Endothelial cell of umbilical vein (primary cell): ENCODE data around the gene TMEM174. TPM values are rescaled to one million over a fixed set of nuclear protein-coding genes. Genes with fewer than 3 reads are reported as not detected.

ENCODE experiments used
- BruUV-seq: library from RNA; stranded (reverse); fragments of 400-500 nt; replicated peaks from 2 replicates; lab custom pipeline; 2021; lab: Mats Ljungman, UMichigan
- CTCF ChIA-PET: fragments of 300-600, 350-600 bp; sonication (Branson Sonifier 250); formaldehyde crosslinking; loops from one replicate; lab custom pipeline; 2021; ENCODE audit warnings: antibody characterized with exemption, inconsistent platforms; lab: Charles Lee
- POLR2A ChIA-PET: fragments of 300-600, 350-600 bp; sonication (Branson Sonifier 250); formaldehyde crosslinking; loops from one replicate; lab custom pipeline; 2021; ENCODE audit warnings: antibody characterized with exemption, inconsistent platforms; lab: Charles Lee
- DNase-seq: peaks from one replicate; pipeline ENCODE4 v3.0.0-alpha.2; 2011; ENCODE audit warnings: low read depth, low spot score
- FAIRE-seq: peaks from 2 replicates; lab custom pipeline; 2011; peaks lifted over from hg19 to GRCh38; lab: Jason Lieb, UNC
- H2AFZ ChIP-seq: 2 replicates; pipeline ENCODE4 v1.6.0; 2012; ENCODE audit warnings: low read depth, low read length, control low read depth, inconsistent platforms
- H3K27ac ChIP-seq: 2 replicates; pipeline ENCODE4 v1.5.1; 2011; ENCODE audit warnings: low read depth, mild to moderate bottlenecking, control low read depth, low read length, moderate library complexity; ENCODE audit not compliant: insufficient read depth
- H3K27me3 ChIP-seq, 2 experiments: 2 replicates each; pipeline versions ENCODE4 v1.6.0 to v1.6.1; 2011; ENCODE audit warnings: low read length in 2 of 2, mixed read lengths in 1 of 2; ENCODE audit not compliant: control insufficient read depth in 2 of 2, insufficient read depth in 2 of 2
- H3K36me3 ChIP-seq, 2 experiments: 2 replicates in 1 of 2; 3 replicates in 1 of 2; pipeline ENCODE4 v1.5.1; 2011; ENCODE audit warnings: low read length in 2 of 2, mild to moderate bottlenecking in 1 of 2, moderate library complexity in 1 of 2; ENCODE audit not compliant: control insufficient read depth in 2 of 2, insufficient read depth in 2 of 2; ENCODE audit errors: extremely low read depth in 1 of 2
- H3K4me1 ChIP-seq: 3 replicates; pipeline ENCODE4 v1.5.1; 2011; ENCODE audit warnings: mild to moderate bottlenecking, low read length; ENCODE audit not compliant: control insufficient read depth, insufficient read depth; ENCODE audit errors: extremely low read depth
- H3K4me2 ChIP-seq: 2 replicates; pipeline ENCODE4 v1.6.1; 2011; ENCODE audit warnings: low read length, control low read depth, mixed read lengths; ENCODE audit not compliant: insufficient read depth
- H3K4me3 ChIP-seq, 3 experiments: fragments of 200-600 bp in 1 of 3; sonication (generic), shearing (Covaris generic) in 1 of 3; replicated peaks in 1 of 3; 2 replicates each; pipeline ENCODE4 v1.5.1; 2011 to 2016; ENCODE audit warnings: control low read depth in 3 of 3, low read length in 3 of 3, mild to moderate bottlenecking in 2 of 3, inconsistent platforms in 1 of 3, low read depth in 1 of 3, moderate library complexity in 1 of 3; ENCODE audit not compliant: insufficient read depth in 1 of 3
- H3K79me2 ChIP-seq: 2 replicates; pipeline ENCODE4 v1.6.0; 2012; ENCODE audit warnings: low read length, inconsistent platforms; ENCODE audit not compliant: control insufficient read depth, insufficient read depth
- H3K9ac ChIP-seq: replicated peaks from 2 replicates; pipeline ENCODE3; 2011; ENCODE audit warnings: low read length, control low read depth; ENCODE audit not compliant: insufficient read depth; ENCODE audit errors: extremely low read depth
- H3K9me1 ChIP-seq: replicated peaks from 3 replicates; pipeline ENCODE4 v1.6.0; 2011; ENCODE audit warnings: mild to moderate bottlenecking, low read length; ENCODE audit not compliant: control insufficient read depth, insufficient read depth; ENCODE audit errors: extremely low read depth
- H3K9me3 ChIP-seq: replicated peaks from 2 replicates; pipeline ENCODE4 v1.5.1; 2012; ENCODE audit warnings: low read length, inconsistent platforms; ENCODE audit not compliant: control insufficient read depth, insufficient read depth
- H4K20me1 ChIP-seq: replicated peaks from 2 replicates; pipeline ENCODE3; 2011; ENCODE audit warnings: mild to moderate bottlenecking, low read length; ENCODE audit not compliant: control insufficient read depth, insufficient read depth; ENCODE audit errors: extremely low read depth
- EZH2 ChIP-seq: IDR thresholded peaks from 2 replicates; pipeline ENCODE4 v1.6.1; 2012; ENCODE audit warnings: borderline replicate concordance, low read depth, mild to moderate bottlenecking, moderate library complexity, low read length, inconsistent platforms; ENCODE audit not compliant: severe bottlenecking
- FOS ChIP-seq: IDR thresholded peaks from 2 replicates; pipeline ENCODE4 v1.6.1; 2011; ENCODE audit warnings: mild to moderate bottlenecking, low read length, moderate library complexity, borderline replicate concordance; ENCODE audit not compliant: insufficient read depth
- GATA2 ChIP-seq: IDR thresholded peaks from 2 replicates; pipeline ENCODE4 v1.7.0; 2011; ENCODE audit warnings: low read depth, mild to moderate bottlenecking, moderate library complexity, mixed read lengths, low read length; ENCODE audit not compliant: insufficient read length, insufficient read depth
- JUN ChIP-seq: IDR thresholded peaks from 2 replicates; pipeline ENCODE4 v1.6.1; 2011; ENCODE audit warnings: borderline replicate concordance, low read depth; ENCODE audit not compliant: insufficient read length, insufficient read depth
- MYC ChIP-seq: IDR thresholded peaks from one replicate; pipeline ENCODE4 v1.6.1; 2011; ENCODE audit warnings: mild to moderate bottlenecking, low read depth, low read length
- POLR2A ChIP-seq: IDR thresholded peaks from 2 replicates; pipeline ENCODE4 v1.6.1; 2012; ENCODE audit warnings: low read depth, mild to moderate bottlenecking, control low read depth, low read length
- POLR2AphosphoS5 ChIP-seq: IDR thresholded peaks from 2 replicates; pipeline ENCODE4 v1.6.1; 2012; ENCODE audit warnings: low read depth, mild to moderate bottlenecking, control low read depth, low read length, moderate library complexity; ENCODE audit not compliant: insufficient read depth
- dilution Hi-C: fragments of 300-500 bp; cut with MboI; formaldehyde crosslinking; loops from one replicate; pipeline ENCODE4 v1.15.0; 2019; ENCODE audit warnings: low sequenced_read_pairs; ENCODE audit not compliant: extremely low pct_ligation_motif_present
- intact Hi-C: fragments of 100-400 bp; cut with micrococcal nuclease; formaldehyde crosslinking; loops from one replicate; pipeline ENCODE4 v1.10.0; 2022
- polyA plus RNA-seq, 4 experiments: library from polyadenylated mRNA; depleted of rRNA in 3 of 4; stranded (reverse) in 3 of 4; unstranded in 1 of 4; fragments of >200 nt; gene quantifications; 2 replicates each; pipeline versions ENCODE4 v1.2.1 to v1.2.3, GENCODE V29; 2011 to 2012; ENCODE audit warnings: missing spikeins in 1 of 4
- total RNA-seq: library from RNA; stranded (reverse); gene quantifications from 2 replicates; pipeline ENCODE4 v1.2.3, GENCODE V29; 2021
- TF ChIP-seq, protein P1 (sequence below), 2 donors: IDR thresholded peaks; 1 replicate in 1 of 2; 2 replicates in 1 of 2; pipeline ENCODE4 v1.5.1; 2011; ENCODE audit warnings: low read length in 2 of 2, mild to moderate bottlenecking in 2 of 2, moderate library complexity in 2 of 2, control low read depth in 1 of 2, inconsistent platforms in 1 of 2, low read depth in 1 of 2; ENCODE audit not compliant: insufficient read depth in 1 of 2; ENCODE audit errors: extremely low read depth in 1 of 2
- TF ChIP-seq, protein P2 (sequence below): IDR thresholded peaks from 2 replicates; pipeline ENCODE4 v1.6.1; 2011; ENCODE audit not compliant: insufficient read depth, insufficient read length

The TMEM174 gene
- total and polyA plus RNA-seq, 2 donors (not counting 3 experiments of a cell fraction or from before 2014, with no cell fraction given): not detected

DNA sequence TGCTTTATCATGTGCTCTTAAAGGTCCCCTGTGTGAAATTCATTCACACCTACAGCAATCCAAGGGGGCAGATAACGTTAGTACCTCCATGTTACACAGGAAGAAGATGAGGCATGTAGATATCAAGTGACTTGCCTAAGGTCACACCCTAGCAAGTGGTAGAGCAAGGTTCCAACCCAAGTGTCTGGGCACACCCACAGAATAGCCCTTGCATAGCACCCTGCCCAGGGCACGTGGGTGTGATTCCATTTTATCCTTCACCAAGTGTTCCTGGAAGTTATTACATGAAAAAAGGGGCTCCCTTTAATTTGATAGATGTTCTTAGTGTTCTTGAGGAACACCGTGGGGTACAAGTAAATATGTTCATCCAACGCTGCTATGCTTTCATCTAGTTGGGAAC lies 47.7 kb upstream of the TMEM174 start:
- no peak overlapping the region for H3K27ac ChIP-seq
- BruUV-seq: no TSS peak
- peaks cover 15% of the 10 kb centered on the region for H3K79me2 ChIP-seq
- no peaks in the 10 kb centered on the region for H3K9me1 ChIP-seq
- H4K20me1 ChIP-seq: no peaks in the 10 kb centered on the region
- H3K4me2 ChIP-seq: no peak overlapping the region
- no peaks in the 10 kb centered on the region for H3K27me3 ChIP-seq
- no peaks in the 10 kb centered on the region for H3K36me3 ChIP-seq
- CTCF ChIA-PET: interaction anchor here (1.6 kb wide), 1 partner anchor 76 kb away, joined by 3 read pairs; no protein-coding TSS in a partner anchor
- TF ChIP-seq MYC: no peak
- TF ChIP-seq JUN: no peak
- TF ChIP-seq GATA2: no peak
- TF ChIP-seq EZH2: no peak
- intact Hi-C loops: no loop called here
- peaks cover 28% of the 10 kb centered on the region for H3K4me1 ChIP-seq
- dilution Hi-C loops: no loop called here
- FAIRE-seq (no peak), DNase-seq (no peak)
- no peak overlapping the region for H3K9ac ChIP-seq
- H2AFZ ChIP-seq: no peak overlapping the region
- H3K9me3 ChIP-seq: no peaks in the 10 kb centered on the region
- no peak overlapping the region for H3K4me3 ChIP-seq
- POLR2A ChIA-PET: no interaction called here

DNA sequence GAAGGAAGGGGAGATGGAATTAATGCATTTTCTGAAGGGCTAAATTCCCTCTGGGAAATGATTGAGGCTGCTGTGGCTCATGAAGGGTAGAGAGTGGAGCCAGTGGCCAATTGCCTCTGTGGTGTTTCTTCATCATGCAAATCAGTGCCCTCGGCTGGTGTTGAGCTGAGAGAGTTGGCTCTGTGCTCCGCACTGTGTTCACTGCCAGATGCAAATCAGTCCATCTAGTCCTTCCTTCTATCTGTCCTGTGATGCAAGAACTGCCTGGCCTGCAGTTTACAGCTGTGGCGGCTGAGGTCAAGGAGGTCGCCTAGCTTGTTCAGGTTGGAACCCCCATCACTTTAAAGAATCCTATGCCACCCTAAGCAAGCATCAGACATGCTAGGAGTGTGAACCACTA lies 46.6 kb upstream of the TMEM174 start:
- Histone ChIP-seq H3K9me3 (no peaks in the 10 kb centered on the region), H3K4me2 (no peak overlapping the region), H3K4me1 (peaks cover 21% of the 10 kb centered on the region), H3K9ac (no peak overlapping the region), H4K20me1 (no peaks in the 10 kb centered on the region), H2AFZ (no peak overlapping the region), H3K79me2 (peaks cover 9% of the 10 kb centered on the region), H3K4me3 (no peak overlapping the region), H3K36me3 (no peaks in the 10 kb centered on the region), H3K9me1 (no peaks in the 10 kb centered on the region), H3K27me3 (no peaks in the 10 kb centered on the region), H3K27ac (no peak overlapping the region)
- POLR2A ChIA-PET: no interaction called here
- CTCF ChIA-PET: interaction anchor here (0.9 to 1.0 kb wide), 3 partner anchors 26 to 45 kb away, joined by 3 read pairs; no protein-coding TSS in a partner anchor
- no peak for FAIRE-seq
- dilution Hi-C loops: no loop called here
- intact Hi-C loops: no loop called here
- DNase-seq: no peak
- BruUV-seq: no TSS peak
- no peak for TF ChIP-seq JUN
- TF ChIP-seq POLR2AphosphoS5: no peak
- no peak for TF ChIP-seq FOS
- TF ChIP-seq, protein P1, sequence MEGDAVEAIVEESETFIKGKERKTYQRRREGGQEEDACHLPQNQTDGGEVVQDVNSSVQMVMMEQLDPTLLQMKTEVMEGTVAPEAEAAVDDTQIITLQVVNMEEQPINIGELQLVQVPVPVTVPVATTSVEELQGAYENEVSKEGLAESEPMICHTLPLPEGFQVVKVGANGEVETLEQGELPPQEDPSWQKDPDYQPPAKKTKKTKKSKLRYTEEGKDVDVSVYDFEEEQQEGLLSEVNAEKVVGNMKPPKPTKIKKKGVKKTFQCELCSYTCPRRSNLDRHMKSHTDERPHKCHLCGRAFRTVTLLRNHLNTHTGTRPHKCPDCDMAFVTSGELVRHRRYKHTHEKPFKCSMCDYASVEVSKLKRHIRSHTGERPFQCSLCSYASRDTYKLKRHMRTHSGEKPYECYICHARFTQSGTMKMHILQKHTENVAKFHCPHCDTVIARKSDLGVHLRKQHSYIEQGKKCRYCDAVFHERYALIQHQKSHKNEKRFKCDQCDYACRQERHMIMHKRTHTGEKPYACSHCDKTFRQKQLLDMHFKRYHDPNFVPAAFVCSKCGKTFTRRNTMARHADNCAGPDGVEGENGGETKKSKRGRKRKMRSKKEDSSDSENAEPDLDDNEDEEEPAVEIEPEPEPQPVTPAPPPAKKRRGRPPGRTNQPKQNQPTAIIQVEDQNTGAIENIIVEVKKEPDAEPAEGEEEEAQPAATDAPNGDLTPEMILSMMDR (IDR thresholded peaks at IDR 0.05; ENCODE audit: extremely low read depth in 1 of 2, insufficient read depth in 1 of 2, low read depth in 1 of 2, low read length in 2 of 2): no peak
- no peak for TF ChIP-seq POLR2A
- TF ChIP-seq, protein P2, sequence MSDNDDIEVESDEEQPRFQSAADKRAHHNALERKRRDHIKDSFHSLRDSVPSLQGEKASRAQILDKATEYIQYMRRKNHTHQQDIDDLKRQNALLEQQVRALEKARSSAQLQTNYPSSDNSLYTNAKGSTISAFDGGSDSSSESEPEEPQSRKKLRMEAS: no peak
- no peak for TF ChIP-seq GATA2
- TF ChIP-seq MYC: no peak
- no peak for TF ChIP-seq EZH2
